OCI-LY1 (cell line): Measurements from ENCODE around the gene PTPRE.

Experiments used
- H2AFZ ChIP-seq: fragments of 200-600 bp; sonication (generic), shearing (Covaris generic); 2 replicates; pipeline ENCODE4 v1.6.0; 2014; ENCODE audit warnings: antibody characterized with exemption, mild to moderate bottlenecking, low read length
- H3F3A ChIP-seq: fragments of 200-600 bp; sonication (generic), shearing (Covaris generic); 2 replicates; pipeline ENCODE4 v1.6.0; 2014; ENCODE audit warnings: mild to moderate bottlenecking, antibody characterized with exemption, low read length, moderate library complexity; ENCODE audit not compliant: insufficient read depth
- H3K27ac ChIP-seq: fragments of 200-600 bp; sonication (generic); 2 replicates; pipeline ENCODE4 v1.5.1; 2014; ENCODE audit warnings: low read length, mixed run types, mild to moderate bottlenecking, low read depth; ENCODE audit not compliant: poor library complexity, severe bottlenecking
- H3K27me3 ChIP-seq: fragments of 200-600 bp; sonication (generic); 2 replicates; pipeline ENCODE4 v1.6.0; 2014; ENCODE audit warnings: antibody characterized with exemption, mild to moderate bottlenecking, low read length, moderate library complexity; ENCODE audit not compliant: insufficient read depth
- H3K36me3 ChIP-seq: fragments of 200-600 bp; sonication (generic); 2 replicates; pipeline ENCODE4 v1.6.1; 2014; ENCODE audit warnings: mild to moderate bottlenecking, antibody characterized with exemption, low read length, moderate library complexity, mixed read lengths; ENCODE audit not compliant: insufficient read depth
- H3K4me1 ChIP-seq: fragments of 200-600 bp; sonication (generic); 2 replicates; pipeline ENCODE4 v1.5.1; 2014; ENCODE audit warnings: mild to moderate bottlenecking, low read length, moderate library complexity; ENCODE audit not compliant: insufficient read depth, severe bottlenecking
- H3K4me2 ChIP-seq: fragments of 200-600 bp; sonication (generic), shearing (Covaris generic); 2 replicates; pipeline ENCODE4 v1.6.1; 2014; ENCODE audit warnings: low read length
- H3K4me3 ChIP-seq: fragments of 200-600 bp; sonication (generic); 2 replicates; pipeline ENCODE4 v1.5.1; 2014; ENCODE audit warnings: low read length, low read depth, mild to moderate bottlenecking, mixed read lengths; ENCODE audit not compliant: poor library complexity, severe bottlenecking
- H3K79me2 ChIP-seq: fragments of 200-600 bp; shearing (Covaris generic); 2 replicates; pipeline ENCODE4 v1.6.1; 2016; ENCODE audit warnings: mixed run types, low read length, mixed read lengths; ENCODE audit not compliant: insufficient read depth
- H3K9ac ChIP-seq: fragments of 200-600 bp; sonication (generic), shearing (Covaris generic); 2 replicates; pipeline ENCODE4 v1.6.1; 2014; ENCODE audit warnings: mild to moderate bottlenecking, low read length, mixed read lengths
- H3K9me2 ChIP-seq: fragments of 200-600 bp; sonication (generic), shearing (Covaris generic); 2 replicates; pipeline ENCODE4 v1.6.1; 2014; ENCODE audit warnings: low read depth, mild to moderate bottlenecking, low read length, mixed read lengths
- H3K9me3 ChIP-seq: fragments of 200-600 bp; shearing (Covaris generic); 2 replicates; pipeline ENCODE4 v1.6.1; 2014; ENCODE audit warnings: low read length, mixed read lengths
- H4K20me1 ChIP-seq: fragments of 200-600 bp; sonication (generic), shearing (Covaris generic); 2 replicates; pipeline ENCODE4 v1.6.0; 2016; ENCODE audit warnings: mild to moderate bottlenecking, low read length; ENCODE audit not compliant: insufficient read depth
- EZH2 ChIP-seq: fragments of 200-600 bp; sonication (generic), shearing (Covaris generic); IDR thresholded peaks from 2 replicates; pipeline ENCODE4 v1.8.0; 2017; ENCODE audit warnings: borderline replicate concordance, mixed run types, mild to moderate bottlenecking, antibody characterized with exemption, low read length, moderate library complexity, mixed read lengths
- TF ChIP-seq, protein P1 (sequence below): fragments of 200-600 bp; sonication (generic), shearing (Covaris generic); IDR thresholded peaks from 2 replicates; pipeline ENCODE4 v1.5.1; 2017; ENCODE audit warnings: mild to moderate bottlenecking, antibody characterized with exemption, low read length, moderate library complexity, mixed read lengths

Gene PTPRE

DNA sequence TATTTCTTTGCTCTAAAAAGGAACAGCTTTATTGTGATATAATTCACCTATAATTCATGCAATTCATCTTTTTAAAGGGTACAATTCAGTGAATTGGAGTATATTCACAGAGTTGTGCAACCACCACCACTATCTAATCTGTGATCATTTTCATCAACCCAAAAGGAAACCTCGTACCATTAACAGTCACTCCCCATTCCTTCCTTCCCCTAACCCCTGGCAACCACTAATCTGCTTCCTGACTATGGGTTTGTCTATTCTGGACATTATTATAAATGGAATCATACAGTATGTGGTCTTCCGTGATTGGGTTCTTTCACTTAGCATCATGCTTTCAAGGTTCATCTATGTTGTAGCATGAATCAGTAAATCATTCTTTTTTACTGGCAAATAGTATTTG is 167.0 kb downstream of the PTPRE start:
- H4K20me1 ChIP-seq = no peaks in the 10 kb centered on the region
- peaks cover 66% of the 10 kb centered on the region for H3K36me3 ChIP-seq
- no peaks in the 10 kb centered on the region for H3F3A ChIP-seq
- no peak overlapping the region for H3K27ac ChIP-seq
- no peaks in the 10 kb centered on the region for H3K79me2 ChIP-seq
- no peaks in the 10 kb centered on the region for H3K9me3 ChIP-seq
- no peak for TF ChIP-seq EZH2
- TF ChIP-seq, protein P1, sequence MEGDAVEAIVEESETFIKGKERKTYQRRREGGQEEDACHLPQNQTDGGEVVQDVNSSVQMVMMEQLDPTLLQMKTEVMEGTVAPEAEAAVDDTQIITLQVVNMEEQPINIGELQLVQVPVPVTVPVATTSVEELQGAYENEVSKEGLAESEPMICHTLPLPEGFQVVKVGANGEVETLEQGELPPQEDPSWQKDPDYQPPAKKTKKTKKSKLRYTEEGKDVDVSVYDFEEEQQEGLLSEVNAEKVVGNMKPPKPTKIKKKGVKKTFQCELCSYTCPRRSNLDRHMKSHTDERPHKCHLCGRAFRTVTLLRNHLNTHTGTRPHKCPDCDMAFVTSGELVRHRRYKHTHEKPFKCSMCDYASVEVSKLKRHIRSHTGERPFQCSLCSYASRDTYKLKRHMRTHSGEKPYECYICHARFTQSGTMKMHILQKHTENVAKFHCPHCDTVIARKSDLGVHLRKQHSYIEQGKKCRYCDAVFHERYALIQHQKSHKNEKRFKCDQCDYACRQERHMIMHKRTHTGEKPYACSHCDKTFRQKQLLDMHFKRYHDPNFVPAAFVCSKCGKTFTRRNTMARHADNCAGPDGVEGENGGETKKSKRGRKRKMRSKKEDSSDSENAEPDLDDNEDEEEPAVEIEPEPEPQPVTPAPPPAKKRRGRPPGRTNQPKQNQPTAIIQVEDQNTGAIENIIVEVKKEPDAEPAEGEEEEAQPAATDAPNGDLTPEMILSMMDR = no peak
- no peak overlapping the region for H3K4me3 ChIP-seq
- H2AFZ ChIP-seq = no peak overlapping the region
- no peak overlapping the region for H3K4me2 ChIP-seq
- H3K9me2 ChIP-seq = no peaks in the 10 kb centered on the region
- H3K4me1 ChIP-seq = peaks cover 7% of the 10 kb centered on the region
- H3K9ac ChIP-seq = no peak overlapping the region
- no peaks in the 10 kb centered on the region for H3K27me3 ChIP-seq

DNA sequence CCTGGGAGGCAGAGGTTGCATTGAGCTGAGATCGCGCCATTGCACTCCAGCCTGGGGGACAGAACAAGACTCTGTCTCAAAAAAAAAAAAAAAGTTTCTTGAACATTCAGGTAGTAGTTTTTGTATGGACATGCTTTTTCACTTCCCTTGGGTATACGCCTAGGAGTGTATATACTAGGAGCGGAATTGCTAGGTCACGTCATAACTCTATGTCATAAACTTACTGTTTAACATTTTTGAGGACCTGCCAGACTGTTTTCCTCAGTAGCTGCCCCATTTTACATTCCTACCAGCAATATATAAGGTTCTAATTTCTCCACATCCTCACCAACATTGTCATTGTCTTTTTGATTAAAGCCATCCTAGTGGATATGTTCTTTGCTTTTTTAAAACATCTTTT is 167.7 kb downstream of the PTPRE start:
- Histone ChIP-seq H3K4me2 (no peak overlapping the region), H3K36me3 (peaks cover 72% of the 10 kb centered on the region), H3F3A (no peaks in the 10 kb centered on the region), H3K27me3 (no peaks in the 10 kb centered on the region), H4K20me1 (no peaks in the 10 kb centered on the region), H3K9ac (no peak overlapping the region), H2AFZ (no peak overlapping the region), H3K9me2 (no peaks in the 10 kb centered on the region), H3K4me3 (no peak overlapping the region), H3K27ac (no peak overlapping the region), H3K9me3 (no peaks in the 10 kb centered on the region), H3K79me2 (no peaks in the 10 kb centered on the region), H3K4me1 (peaks cover 1% of the 10 kb centered on the region)
- no peak for TF ChIP-seq EZH2
- TF ChIP-seq, protein P1 = no peak

DNA sequence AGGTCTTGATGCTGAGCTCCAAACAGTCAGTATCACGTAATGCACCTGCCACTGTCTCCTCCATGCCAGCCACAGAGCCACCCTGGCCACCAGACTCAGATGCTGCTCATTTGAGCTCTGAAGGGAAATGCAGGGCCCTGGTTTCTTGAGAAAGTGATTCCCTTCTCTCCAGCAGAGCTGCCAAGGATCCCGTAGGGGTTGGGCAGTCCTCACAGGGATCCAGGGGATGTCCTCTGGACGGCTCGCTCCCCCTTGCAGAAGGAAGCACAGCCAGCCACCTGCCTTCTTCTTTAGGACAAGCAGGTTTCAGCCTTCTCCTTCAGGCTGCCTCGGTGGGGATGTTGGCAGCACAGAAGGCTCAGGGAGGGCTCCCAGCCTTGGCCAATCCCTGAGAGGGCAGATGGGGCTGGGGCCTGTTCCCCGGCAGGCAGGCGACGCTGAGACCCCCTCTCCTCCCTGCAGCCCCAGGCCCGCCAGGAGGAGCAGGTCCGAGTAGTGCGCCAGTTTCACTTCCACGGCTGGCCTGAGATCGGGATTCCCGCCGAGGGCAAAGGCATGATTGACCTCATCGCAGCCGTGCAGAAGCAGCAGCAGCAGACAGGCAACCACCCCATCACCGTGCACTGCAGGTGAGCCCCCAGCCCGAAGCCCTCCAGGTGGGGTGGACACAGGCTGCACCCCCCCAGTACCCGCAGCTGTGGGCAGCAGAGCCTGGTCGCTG is 170.4 kb downstream of the PTPRE start:
- Histone ChIP-seq H3K36me3 (peaks cover 68% of the 10 kb centered on the region), H3K9ac (no peak overlapping the region), H3K4me1 (no peaks in the 10 kb centered on the region), H2AFZ (no peak overlapping the region), H3K4me2 (no peak overlapping the region), H3K9me3 (no peaks in the 10 kb centered on the region), H3K27me3 (no peaks in the 10 kb centered on the region), H3K9me2 (no peaks in the 10 kb centered on the region), H3K27ac (no peak overlapping the region), H3K4me3 (no peak overlapping the region), H3K79me2 (no peaks in the 10 kb centered on the region), H4K20me1 (no peaks in the 10 kb centered on the region), H3F3A (no peaks in the 10 kb centered on the region)
- TF ChIP-seq, protein P1 = no peak
- no peak for TF ChIP-seq EZH2
